ENCODE data around the gene RALB. TPM values are rescaled to one million over a fixed set of nuclear protein-coding genes. Genes with fewer than 3 reads are reported as not detected.

RALB gene
- total RNA-seq, 2 donors from 2014 or later: 71.8 to 93.4 TPM

- no peak for DNase-seq
- H3K9ac ChIP-seq (ENCODE audit: low read depth in 2 of 2, low read length in 2 of 2): peak overlapping the region in 1 of 2 donors; percentile 12
- TF ChIP-seq CTCF (IDR thresholded peaks at IDR 0.05): no peak
- no peaks in the 10 kb centered on the region for H3K9me3 ChIP-seq
- peaks cover 4% of the 10 kb centered on the region for H3K4me1 ChIP-seq
- H3K27ac ChIP-seq: peak overlapping the region; percentile 71
- no peaks in the 10 kb centered on the region for H3K27me3 ChIP-seq
- intact Hi-C loops (cut with DNase I): no loop called here
- no peak overlapping the region for H3K4me3 ChIP-seq
- no peaks in the 10 kb centered on the region for H3K36me3 ChIP-seq
Measured at GRCh38 chr2:120239488-120240287, 13.0 kb upstream of the RALB start.

- Histone ChIP-seq H3K9me3 (no peaks in the 10 kb centered on the region), H3K27ac (no peak overlapping the region), H3K27me3 (no peaks in the 10 kb centered on the region), H3K36me3 (no peaks in the 10 kb centered on the region), H3K9ac (ENCODE audit: low read depth in 2 of 2, low read length in 2 of 2) (no peak overlapping the region), H3K4me1 (peaks cover 11% of the 10 kb centered on the region), H3K4me3 (no peak overlapping the region)
- no peak for TF ChIP-seq CTCF (IDR thresholded peaks at IDR 0.05)
- intact Hi-C loops (cut with DNase I): no loop called here
- no peak for DNase-seq
Measured at GRCh38 chr2:120240901-120241429, 11.7 kb upstream of the RALB start.

DNA sequence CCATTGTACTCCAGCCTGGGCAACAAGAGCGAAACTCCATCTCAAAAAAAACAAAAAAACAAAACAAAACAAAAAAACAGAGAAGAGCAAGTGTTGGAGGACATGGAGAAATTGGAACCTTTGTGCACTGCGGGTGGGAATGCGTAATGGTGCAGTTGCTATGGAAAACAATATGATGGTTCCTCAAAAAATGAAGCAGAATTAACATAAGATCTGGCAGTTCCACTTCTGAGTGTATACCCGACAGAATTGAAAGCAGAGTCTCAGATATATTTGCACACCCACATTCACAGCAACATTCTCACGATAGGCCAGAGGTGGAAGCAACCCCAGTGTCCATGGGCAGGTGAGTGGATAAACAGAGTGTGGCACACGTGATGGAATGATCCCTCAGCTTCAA lies 11.0 kb upstream of the RALB start:
- no peak overlapping the region for H3K4me3 ChIP-seq
- no peaks in the 10 kb centered on the region for H3K27me3 ChIP-seq
- H3K9ac ChIP-seq (ENCODE audit: low read depth in 2 of 2, low read length in 2 of 2): no peak overlapping the region
- H3K36me3 ChIP-seq: no peaks in the 10 kb centered on the region
- H3K4me1 ChIP-seq: peaks cover 16% of the 10 kb centered on the region
- DNase-seq: no peak
- intact Hi-C loops (cut with DNase I): no loop called here
- no peak overlapping the region for H3K27ac ChIP-seq
- no peaks in the 10 kb centered on the region for H3K9me3 ChIP-seq
- TF ChIP-seq CTCF (IDR thresholded peaks at IDR 0.05): no peak

DNA sequence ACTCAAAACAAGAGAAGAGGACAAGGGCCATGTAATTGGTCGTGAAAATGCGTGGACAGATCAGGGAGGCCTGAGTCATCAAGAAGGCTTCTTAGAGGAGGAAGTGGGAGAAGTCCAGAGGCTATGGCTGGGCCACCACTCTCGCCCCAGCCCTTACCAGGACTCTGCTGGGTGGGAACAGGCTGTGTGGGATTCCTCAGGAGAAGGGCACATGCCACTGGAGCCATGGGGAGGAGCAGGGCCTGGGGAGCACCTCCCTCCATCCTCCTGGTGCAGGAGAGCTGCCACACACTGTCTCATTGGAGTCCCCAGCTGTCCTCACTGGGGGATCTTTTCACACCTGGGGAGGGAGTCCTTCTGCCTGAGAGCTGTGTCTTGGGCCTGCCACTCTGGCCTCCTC lies 9.4 kb upstream of the RALB start:
- intact Hi-C loops (cut with DNase I): no loop called here
- DNase-seq: no peak
- TF ChIP-seq CTCF (IDR thresholded peaks at IDR 0.05): no peak

DNA sequence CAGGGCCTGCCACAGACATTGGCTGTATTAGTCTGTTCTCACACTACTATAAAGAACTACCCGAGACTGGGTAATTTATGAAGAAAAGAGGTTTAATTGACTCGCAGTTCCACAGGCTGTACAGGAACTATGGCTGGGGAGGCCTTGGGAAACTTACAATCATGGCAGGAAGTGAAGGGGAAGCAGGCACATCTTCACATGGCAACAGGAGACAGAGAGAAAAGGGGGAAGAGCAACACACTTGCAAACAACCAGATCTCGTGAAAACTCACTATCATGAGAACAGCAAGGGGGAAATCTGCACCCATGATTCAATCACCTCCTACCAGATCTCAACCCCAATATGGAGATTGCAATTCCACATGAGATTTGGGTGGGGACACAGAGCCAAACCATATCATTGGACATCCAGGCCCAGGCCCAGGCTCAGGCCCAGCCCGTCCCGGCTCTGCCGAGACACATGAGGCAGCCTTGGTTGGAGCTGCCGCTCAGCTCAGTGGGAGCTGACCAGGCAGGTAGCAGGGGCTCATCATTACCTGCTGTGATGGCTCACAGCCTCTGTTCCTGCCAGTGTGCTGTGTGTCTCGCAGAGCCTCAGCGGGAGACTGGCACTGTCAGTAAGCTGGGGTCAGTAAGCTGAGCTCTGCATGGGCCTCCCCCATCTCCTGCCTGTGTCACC lies 8.6 kb upstream of the RALB start:
- intact Hi-C loops (cut with DNase I): no loop called here
- H3K27ac ChIP-seq: no peak overlapping the region
- H3K4me1 ChIP-seq: peaks cover 16% of the 10 kb centered on the region

More for the DNA sequence above, 9.4 kb upstream of the RALB start:
- no peak overlapping the region for H3K27ac ChIP-seq
- H3K36me3 ChIP-seq: no peaks in the 10 kb centered on the region
- H3K4me3 ChIP-seq: no peak overlapping the region
- no peaks in the 10 kb centered on the region for H3K27me3 ChIP-seq
- H3K9ac ChIP-seq (ENCODE audit: low read depth in 2 of 2, low read length in 2 of 2): no peak overlapping the region
- peaks cover 16% of the 10 kb centered on the region for H3K4me1 ChIP-seq
- no peaks in the 10 kb centered on the region for H3K9me3 ChIP-seq

More for the DNA sequence above, 8.6 kb upstream of the RALB start:
- TF ChIP-seq CTCF (IDR thresholded peaks at IDR 0.05): no peak
- no peak overlapping the region for H3K4me3 ChIP-seq
- no peak for DNase-seq
- H3K27me3 ChIP-seq: no peaks in the 10 kb centered on the region
- no peaks in the 10 kb centered on the region for H3K9me3 ChIP-seq
- H3K9ac ChIP-seq (ENCODE audit: low read depth in 2 of 2, low read length in 2 of 2): no peak overlapping the region
- no peaks in the 10 kb centered on the region for H3K36me3 ChIP-seq
